ENCODE results near the gene NFAM1. TPM values are rescaled to one million over a fixed set of nuclear protein-coding genes. Genes with fewer than 3 reads are reported as not detected.

Gene NFAM1, protein sequence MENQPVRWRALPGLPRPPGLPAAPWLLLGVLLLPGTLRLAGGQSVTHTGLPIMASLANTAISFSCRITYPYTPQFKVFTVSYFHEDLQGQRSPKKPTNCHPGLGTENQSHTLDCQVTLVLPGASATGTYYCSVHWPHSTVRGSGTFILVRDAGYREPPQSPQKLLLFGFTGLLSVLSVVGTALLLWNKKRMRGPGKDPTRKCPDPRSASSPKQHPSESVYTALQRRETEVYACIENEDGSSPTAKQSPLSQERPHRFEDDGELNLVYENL
- total RNA-seq (0.79 TPM), polyA plus RNA-seq (1.2 TPM)

- H3K4me3 ChIP-seq (ENCODE audit: low read depth, low read length) = no peak within 1 kb of the TSS
- no peak for DNase-seq (ENCODE audit: extremely low spot score)
These were observed at the start of gene NFAM1 for GRCh38 chr22:42432020-42432596. Gene NFAM1 (minus strand): TSS chr22:42432403. CDS start chr22:42432357, 46 bp downstream.

DNA sequence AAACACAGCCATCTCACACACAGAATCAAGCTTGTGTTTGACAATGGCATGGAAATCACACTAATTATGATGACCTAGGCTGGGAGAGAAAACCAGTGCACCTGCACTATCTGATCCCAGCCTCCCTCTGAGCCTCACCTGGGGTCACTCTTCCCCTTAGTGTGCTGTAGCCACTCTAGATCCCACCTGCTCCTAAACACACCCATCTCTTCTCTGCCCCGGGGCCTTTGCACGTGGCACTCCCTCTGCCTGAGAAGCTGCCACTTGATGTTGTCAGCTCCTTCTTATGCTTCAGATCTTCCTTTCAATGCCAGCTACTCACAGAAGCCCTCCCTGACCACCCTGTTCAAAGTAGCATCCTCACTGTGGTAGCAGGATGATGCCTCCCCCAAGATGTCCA lies 42.9 kb upstream of the NFAM1 start:
- 89% methylated on average over 2 of the region's 2 CpGs for WGBS
- Histone ChIP-seq H3K36me3 (ENCODE audit: insufficient read depth) (no peaks in the 10 kb centered on the region), H3K4me1 (ENCODE audit: insufficient read depth) (no peaks in the 10 kb centered on the region), H3K27ac (ENCODE audit: low read depth) (no peak overlapping the region), H3K4me3 (ENCODE audit: low read depth, low read length) (no peak overlapping the region)
- no peak for DNase-seq (ENCODE audit: extremely low spot score)

More at GRCh38 chr22:42432020-42432596, at the start of gene NFAM1:
- WGBS = 44% methylated on average over 24 of the region's 24 CpGs
- Histone ChIP-seq H3K36me3 (ENCODE audit: insufficient read depth) (no peaks in the 10 kb centered on the region), H3K4me1 (ENCODE audit: insufficient read depth) (no peaks in the 10 kb centered on the region), H3K27ac (ENCODE audit: low read depth) (no peak within 1 kb of the TSS)

DNA sequence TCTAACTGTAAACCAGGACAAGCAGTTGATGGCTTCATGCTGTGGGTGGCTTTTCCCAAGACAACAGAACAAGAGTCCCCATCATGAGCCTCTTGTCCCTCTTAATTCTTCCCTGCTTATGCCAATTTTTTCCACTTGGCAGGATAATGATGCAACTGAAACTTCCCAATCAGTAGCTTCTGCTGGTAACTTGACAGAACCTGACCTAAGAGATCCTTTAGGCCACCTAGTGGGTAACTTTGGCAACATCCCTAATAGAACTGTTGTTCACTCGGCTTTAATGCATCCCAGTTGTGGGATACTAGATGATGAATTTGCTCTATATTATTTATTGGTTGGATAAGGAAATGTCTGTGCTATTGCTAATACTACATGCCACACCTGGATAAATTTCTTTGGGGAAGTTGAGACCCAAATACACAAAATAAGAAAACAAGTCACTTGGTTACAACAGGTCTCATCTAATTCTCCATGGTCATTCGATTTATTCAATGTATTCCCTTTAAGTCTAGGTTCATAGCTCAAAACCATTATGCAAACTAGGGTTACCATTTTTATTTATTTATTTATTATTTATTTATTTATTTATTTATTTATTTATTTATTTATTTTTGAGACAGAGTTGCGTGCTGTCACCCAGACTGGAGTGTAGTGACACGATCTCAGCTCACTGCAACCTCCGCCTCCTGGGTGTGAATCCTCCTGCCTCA lies 41.4 kb upstream of the NFAM1 start:
- DNase-seq (ENCODE audit: extremely low spot score) = no peak

GRCh38 chr22:42472671-42473070 lies 40.5 kb upstream of the NFAM1 start:
- Histone ChIP-seq H3K4me3 (ENCODE audit: low read depth, low read length) (no peak overlapping the region), H3K4me1 (ENCODE audit: insufficient read depth) (no peaks in the 10 kb centered on the region), H3K36me3 (ENCODE audit: insufficient read depth) (no peaks in the 10 kb centered on the region), H3K27ac (ENCODE audit: low read depth) (no peak overlapping the region)
- DNase-seq (ENCODE audit: extremely low spot score) = no peak
- 91% methylated on average over 8 of the region's 8 CpGs for WGBS

More for the DNA sequence above, 41.4 kb upstream of the NFAM1 start:
- H3K36me3 ChIP-seq (ENCODE audit: insufficient read depth) = no peaks in the 10 kb centered on the region
- no peak overlapping the region for H3K4me3 ChIP-seq (ENCODE audit: low read depth, low read length)
- no peak overlapping the region for H3K27ac ChIP-seq (ENCODE audit: low read depth)
- no peaks in the 10 kb centered on the region for H3K4me1 ChIP-seq (ENCODE audit: insufficient read depth)
- WGBS = 77% methylated on average over 5 of the region's 5 CpGs

GRCh38 chr22:42471441-42471840 lies 39.2 kb upstream of the NFAM1 start:
- 96% methylated on average over 1 of the region's 1 CpG for WGBS
- DNase-seq (ENCODE audit: extremely low spot score) = no peak
- Histone ChIP-seq H3K4me1 (ENCODE audit: insufficient read depth) (no peaks in the 10 kb centered on the region), H3K36me3 (ENCODE audit: insufficient read depth) (no peaks in the 10 kb centered on the region), H3K4me3 (ENCODE audit: low read depth, low read length) (no peak overlapping the region), H3K27ac (ENCODE audit: low read depth) (no peak overlapping the region)

- no peak for DNase-seq (ENCODE audit: extremely low spot score)
- no peak overlapping the region for H3K27ac ChIP-seq (ENCODE audit: low read depth)
- no peaks in the 10 kb centered on the region for H3K36me3 ChIP-seq (ENCODE audit: insufficient read depth)
- H3K4me1 ChIP-seq (ENCODE audit: insufficient read depth) = no peaks in the 10 kb centered on the region
- 41% methylated on average over 4 of the region's 4 CpGs for WGBS
- H3K4me3 ChIP-seq (ENCODE audit: low read depth, low read length) = no peak overlapping the region
These were observed 38.3 kb upstream of the NFAM1 start for GRCh38 chr22:42470366-42471082.

DNA sequence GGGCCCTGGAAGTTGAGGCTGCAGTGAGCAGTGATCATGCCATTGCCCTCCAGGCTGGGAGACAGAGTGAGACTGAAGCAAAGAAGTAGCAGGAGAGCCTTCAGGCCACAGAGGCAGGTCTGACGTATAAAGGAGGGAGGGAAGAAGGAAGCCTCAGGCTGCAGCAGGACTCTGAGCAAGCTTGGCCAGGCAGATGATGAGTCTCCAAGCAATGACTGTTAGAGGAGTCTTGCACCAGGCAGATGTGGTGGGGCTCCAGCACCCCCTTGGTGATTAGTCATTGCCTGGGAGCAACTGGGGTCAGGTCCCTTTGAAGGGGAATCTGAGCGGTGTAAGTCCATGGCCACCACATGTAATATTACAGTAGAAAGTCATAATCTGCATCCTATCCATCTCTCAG lies 36.6 kb upstream of the NFAM1 start:
- WGBS = 77% methylated on average over 2 of the region's 2 CpGs
- H3K4me1 ChIP-seq (ENCODE audit: insufficient read depth) = no peaks in the 10 kb centered on the region
- no peak for DNase-seq (ENCODE audit: extremely low spot score)
- no peak overlapping the region for H3K4me3 ChIP-seq (ENCODE audit: low read depth, low read length)
- no peak overlapping the region for H3K27ac ChIP-seq (ENCODE audit: low read depth)
- no peaks in the 10 kb centered on the region for H3K36me3 ChIP-seq (ENCODE audit: insufficient read depth)

GRCh38 chr22:42462016-42462415 lies 29.8 kb upstream of the NFAM1 start:
- WGBS = 25% methylated on average over 1 of the region's 1 CpG
- Histone ChIP-seq H3K4me3 (ENCODE audit: low read depth, low read length) (no peak overlapping the region), H3K4me1 (ENCODE audit: insufficient read depth) (no peaks in the 10 kb centered on the region), H3K27ac (ENCODE audit: low read depth) (no peak overlapping the region), H3K36me3 (ENCODE audit: insufficient read depth) (no peaks in the 10 kb centered on the region)
- no peak for DNase-seq (ENCODE audit: extremely low spot score)

DNA sequence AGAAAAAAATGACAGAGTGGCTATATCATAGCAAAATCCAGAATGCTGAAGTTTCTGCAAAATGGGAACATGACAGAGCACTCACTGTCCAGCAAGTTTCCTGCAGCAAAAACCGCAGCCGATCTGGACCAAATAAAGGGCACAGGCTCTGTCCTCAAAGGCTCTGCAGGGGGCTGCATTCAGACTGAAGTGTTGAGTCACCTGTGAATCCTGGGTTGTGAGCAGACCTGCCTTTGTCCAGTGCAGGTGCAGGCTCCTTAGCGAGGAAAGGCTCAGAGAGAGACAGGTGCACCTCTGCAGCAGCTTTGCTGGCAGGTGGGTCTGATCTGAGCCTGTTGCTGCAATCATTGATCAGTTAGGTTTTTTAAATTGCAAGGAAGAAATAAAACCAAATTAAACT lies 29.3 kb upstream of the NFAM1 start:
- WGBS = 57% methylated on average over 3 of the region's 3 CpGs
- no peak for DNase-seq (ENCODE audit: extremely low spot score)
- Histone ChIP-seq H3K4me1 (ENCODE audit: insufficient read depth) (no peaks in the 10 kb centered on the region), H3K36me3 (ENCODE audit: insufficient read depth) (no peaks in the 10 kb centered on the region), H3K4me3 (ENCODE audit: low read depth, low read length) (no peak overlapping the region), H3K27ac (ENCODE audit: low read depth) (no peak overlapping the region)

GRCh38 chr22:42459287-42460063 lies 27.3 kb upstream of the NFAM1 start:
- Histone ChIP-seq H3K4me3 (ENCODE audit: low read depth, low read length) (no peak overlapping the region), H3K27ac (ENCODE audit: low read depth) (no peak overlapping the region), H3K4me1 (ENCODE audit: insufficient read depth) (no peaks in the 10 kb centered on the region), H3K36me3 (ENCODE audit: insufficient read depth) (no peaks in the 10 kb centered on the region)
- DNase-seq (ENCODE audit: extremely low spot score) = no peak
- 17% methylated on average over 21 of the region's 21 CpGs for WGBS

- WGBS = 64% methylated on average over 6 of the region's 6 CpGs
- H3K4me1 ChIP-seq (ENCODE audit: insufficient read depth) = no peaks in the 10 kb centered on the region
- no peak overlapping the region for H3K27ac ChIP-seq (ENCODE audit: low read depth)
- no peaks in the 10 kb centered on the region for H3K36me3 ChIP-seq (ENCODE audit: insufficient read depth)
- DNase-seq (ENCODE audit: extremely low spot score) = no peak
- H3K4me3 ChIP-seq (ENCODE audit: low read depth, low read length) = no peak overlapping the region
These were observed 20.7 kb upstream of the NFAM1 start for GRCh38 chr22:42452916-42453315.

DNA sequence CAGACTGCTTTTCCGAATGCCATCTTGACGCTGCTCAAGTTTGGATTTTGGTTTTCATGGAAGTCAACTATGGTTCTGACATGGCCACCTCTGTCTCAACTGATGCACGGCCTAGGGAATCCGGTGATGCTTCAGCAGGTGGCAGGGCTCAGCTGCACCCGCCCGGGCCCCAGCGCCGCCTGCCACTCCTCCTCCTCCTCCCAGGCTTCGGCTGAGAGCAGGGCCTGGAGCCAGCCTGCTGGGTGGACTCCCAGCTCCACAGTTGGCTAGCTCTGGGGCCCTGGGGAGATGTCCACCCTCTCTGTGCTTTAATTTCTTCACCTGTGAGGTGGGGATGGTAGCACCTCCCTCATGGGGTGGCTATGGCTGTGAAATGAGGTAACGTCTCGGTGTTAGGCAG lies 20.3 kb upstream of the NFAM1 start:
- Histone ChIP-seq H3K36me3 (ENCODE audit: insufficient read depth) (no peaks in the 10 kb centered on the region), H3K4me3 (ENCODE audit: low read depth, low read length) (no peak overlapping the region), H3K27ac (ENCODE audit: low read depth) (no peak overlapping the region), H3K4me1 (ENCODE audit: insufficient read depth) (no peaks in the 10 kb centered on the region)
- 69% methylated on average over 11 of the region's 11 CpGs for WGBS
- no peak for DNase-seq (ENCODE audit: extremely low spot score)

DNA sequence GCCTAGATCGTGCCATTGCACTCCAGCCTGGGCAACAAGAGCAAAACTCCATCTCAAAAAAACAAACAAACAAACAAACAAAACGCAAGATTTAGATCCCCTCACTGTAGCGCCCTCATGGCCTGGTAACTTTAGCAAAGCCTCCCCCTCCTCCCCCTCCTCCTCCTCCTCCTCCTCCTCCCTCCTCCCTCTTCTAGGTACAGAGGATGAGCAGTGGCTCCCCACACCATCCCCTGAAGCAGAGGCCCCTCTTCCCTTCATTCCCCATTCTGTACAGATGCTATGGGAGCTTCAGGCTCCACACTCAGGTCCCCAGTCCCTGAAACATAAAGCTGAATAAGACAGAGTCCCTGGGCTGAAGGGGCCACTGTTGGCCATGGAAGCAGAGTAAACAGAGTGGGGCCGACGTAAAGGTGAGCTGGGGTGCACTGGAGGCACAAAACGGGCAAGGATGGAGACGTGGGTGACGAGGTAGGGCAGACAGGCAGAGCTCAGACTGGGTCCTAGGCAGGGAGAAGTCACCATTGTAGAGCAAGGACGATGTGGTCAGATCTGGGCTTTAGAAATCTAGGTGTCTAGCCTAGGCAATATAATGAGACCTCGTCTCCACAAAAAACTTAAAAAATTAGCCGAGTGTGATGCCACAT lies 19.4 kb upstream of the NFAM1 start:
- DNase-seq (ENCODE audit: extremely low spot score) = no peak
- WGBS = 83% methylated on average over 11 of the region's 11 CpGs
- no peak overlapping the region for H3K4me3 ChIP-seq (ENCODE audit: low read depth, low read length)
- H3K27ac ChIP-seq (ENCODE audit: low read depth) = no peak overlapping the region
- H3K4me1 ChIP-seq (ENCODE audit: insufficient read depth) = no peaks in the 10 kb centered on the region
- no peaks in the 10 kb centered on the region for H3K36me3 ChIP-seq (ENCODE audit: insufficient read depth)

Measured in urinary bladder (tissue), 4 donors.